ENCODE data around the gene FAM135A. TPM values are rescaled to one million over a fixed set of nuclear protein-coding genes. Genes with fewer than 3 reads are reported as not detected.
A peak's percentile ranks its signal among the peaks of the same experiment; 100 is the strongest.

FAM135A gene
- polyA plus RNA-seq, 2 of the 4 experiments (the other 2 are of a cell fraction): 11.3 to 33.6 TPM

- CTCF ChIA-PET: interaction anchor here (1.4 to 5.2 kb wide), 2 partner anchors 45 to 105 kb away, joined by 3 to 42 read pairs; no protein-coding TSS in a partner anchor
- TF ChIP-seq ELK1 (IDR thresholded peaks at IDR 0.05; ENCODE audit: low read depth, low read length) (no peak), NR3C1 (IDR thresholded peaks at IDR 0.05) (no peak), JUNB (IDR thresholded peaks at IDR 0.05) (no peak), NPAS2 (CRISPR knock-in tag; IDR thresholded peaks at IDR 0.05; ENCODE audit: borderline replicate concordance) (no peak), FOXS1 (CRISPR knock-in tag; IDR thresholded peaks at IDR 0.05) (no peak), RNF2 (IDR thresholded peaks at IDR 0.05; ENCODE audit: borderline replicate concordance, low read depth) (no peak), EP300 (IDR thresholded peaks at IDR 0.05) (no peak), POLR2AphosphoS2 (conservative IDR thresholded peaks at IDR 0.05; ENCODE audit: low read length) (no peak), GATA3 (IDR thresholded peaks at IDR 0.05; ENCODE audit: borderline replicate concordance) (no peak), RCOR1 (IDR thresholded peaks at IDR 0.05; ENCODE audit: low read depth, low read length) (no peak)
- no peak for ATAC-seq
- Histone ChIP-seq H3K4me3 (peak overlapping the region; percentile 77), H3K27ac (peak overlapping the region in 1 of 2 experiments; percentile 96; a peak in 3 of 6 replicates), H3K4me1 (peaks cover 26% of the 10 kb centered on the region; the same call in 2 of the 3 replicates), H3K9me3 (no peaks in the 10 kb centered on the region), H3K4me2 (peak overlapping the region; percentile 63)
- no peak for FAIRE-seq
- WGBS (ENCODE audit: missing lambda C conversion rate): 35% methylated on average over 2 of the region's 2 CpGs
- DNase-seq (ENCODE audit: low read depth in 1 of 2, low spot score in 1 of 2): no peak
- POLR2A ChIA-PET: interaction anchor here (0.7 kb wide), 1 partner anchor 20 kb away, joined by 8 read pairs; no protein-coding TSS in a partner anchor
These were observed 1.5 kb downstream of the FAM135A start for GRCh38 chr6:70414813-70415212.

DNA sequence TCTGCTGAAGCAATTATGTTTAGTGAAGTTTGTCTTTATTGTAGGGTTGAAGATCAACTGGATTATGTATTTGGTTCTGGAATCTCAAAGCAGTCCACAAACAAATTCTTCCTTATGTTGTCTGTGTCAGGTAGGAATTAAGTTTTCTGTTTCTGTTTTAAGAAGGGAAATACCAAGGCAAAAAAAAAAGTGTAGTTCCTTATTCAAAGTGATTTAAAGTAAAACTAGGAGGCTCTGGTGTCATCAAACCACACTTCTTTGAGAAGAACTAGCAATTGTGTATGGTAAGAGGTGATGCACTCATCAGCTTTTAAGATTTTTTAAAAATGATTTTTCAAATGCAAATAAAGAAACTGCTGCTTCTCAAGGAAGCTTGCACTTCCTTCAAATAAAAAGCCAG is 1.9 kb downstream of the FAM135A start:
- CTCF ChIA-PET: interaction anchor here (1.4 to 5.2 kb wide), 2 partner anchors 45 to 105 kb away, joined by 3 to 42 read pairs; no protein-coding TSS in a partner anchor
- peaks cover 26% of the 10 kb centered on the region; the same call in 2 of the 3 replicates for H3K4me1 ChIP-seq
- DNase-seq (ENCODE audit: low read depth in 1 of 2, low spot score in 1 of 2) (no peak), ATAC-seq (no peak), FAIRE-seq (no peak)
- H3K4me3 ChIP-seq: peak overlapping the region; percentile 77; the same call in 2 of the 3 replicates
- H3K4me2 ChIP-seq: peak overlapping the region; percentile 63
- TF ChIP-seq, protein P1, sequence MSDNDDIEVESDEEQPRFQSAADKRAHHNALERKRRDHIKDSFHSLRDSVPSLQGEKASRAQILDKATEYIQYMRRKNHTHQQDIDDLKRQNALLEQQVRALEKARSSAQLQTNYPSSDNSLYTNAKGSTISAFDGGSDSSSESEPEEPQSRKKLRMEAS (IDR thresholded peaks at IDR 0.05): no peak
- TF ChIP-seq HOXA7 (CRISPR knock-in tag; IDR thresholded peaks at IDR 0.05) (no peak), POLR2A (IDR thresholded peaks at IDR 0.05; ENCODE audit: low read length) (no peak), ZFP36 (IDR thresholded peaks at IDR 0.05; ENCODE audit: borderline replicate concordance, partially characterized antibody) (no peak), MYC (IDR thresholded peaks at IDR 0.05; ENCODE audit: borderline replicate concordance, low read length) (no peak), FOSL2 (IDR thresholded peaks at IDR 0.05) (no peak), FOSL2 (CRISPR knock-in tag; IDR thresholded peaks at IDR 0.05) (no peak), RFX5 (IDR thresholded peaks at IDR 0.05) (no peak), HDAC2 (IDR thresholded peaks at IDR 0.05) (no peak), KDM1A (IDR thresholded peaks at IDR 0.05; ENCODE audit: low read depth) (no peak), NR3C1 (IDR thresholded peaks at IDR 0.05) (no peak), ELK1 (IDR thresholded peaks at IDR 0.05; ENCODE audit: low read depth, low read length) (no peak), SREBF2 (IDR thresholded peaks at IDR 0.05) (no peak), HES2 (IDR thresholded peaks at IDR 0.05) (no peak), POLR2AphosphoS2 (conservative IDR thresholded peaks at IDR 0.05; ENCODE audit: low read length) (no peak), ESRRA (IDR thresholded peaks at IDR 0.05; ENCODE audit: borderline replicate concordance, low read length) (no peak), TP53 (CRISPR knock-in tag; IDR thresholded peaks at IDR 0.05) (no peak), ZSCAN20 (CRISPR knock-in tag; IDR thresholded peaks at IDR 0.05) (no peak), RARB (CRISPR knock-in tag; IDR thresholded peaks at IDR 0.05) (no peak)
- TF ChIP-seq, protein P2, sequence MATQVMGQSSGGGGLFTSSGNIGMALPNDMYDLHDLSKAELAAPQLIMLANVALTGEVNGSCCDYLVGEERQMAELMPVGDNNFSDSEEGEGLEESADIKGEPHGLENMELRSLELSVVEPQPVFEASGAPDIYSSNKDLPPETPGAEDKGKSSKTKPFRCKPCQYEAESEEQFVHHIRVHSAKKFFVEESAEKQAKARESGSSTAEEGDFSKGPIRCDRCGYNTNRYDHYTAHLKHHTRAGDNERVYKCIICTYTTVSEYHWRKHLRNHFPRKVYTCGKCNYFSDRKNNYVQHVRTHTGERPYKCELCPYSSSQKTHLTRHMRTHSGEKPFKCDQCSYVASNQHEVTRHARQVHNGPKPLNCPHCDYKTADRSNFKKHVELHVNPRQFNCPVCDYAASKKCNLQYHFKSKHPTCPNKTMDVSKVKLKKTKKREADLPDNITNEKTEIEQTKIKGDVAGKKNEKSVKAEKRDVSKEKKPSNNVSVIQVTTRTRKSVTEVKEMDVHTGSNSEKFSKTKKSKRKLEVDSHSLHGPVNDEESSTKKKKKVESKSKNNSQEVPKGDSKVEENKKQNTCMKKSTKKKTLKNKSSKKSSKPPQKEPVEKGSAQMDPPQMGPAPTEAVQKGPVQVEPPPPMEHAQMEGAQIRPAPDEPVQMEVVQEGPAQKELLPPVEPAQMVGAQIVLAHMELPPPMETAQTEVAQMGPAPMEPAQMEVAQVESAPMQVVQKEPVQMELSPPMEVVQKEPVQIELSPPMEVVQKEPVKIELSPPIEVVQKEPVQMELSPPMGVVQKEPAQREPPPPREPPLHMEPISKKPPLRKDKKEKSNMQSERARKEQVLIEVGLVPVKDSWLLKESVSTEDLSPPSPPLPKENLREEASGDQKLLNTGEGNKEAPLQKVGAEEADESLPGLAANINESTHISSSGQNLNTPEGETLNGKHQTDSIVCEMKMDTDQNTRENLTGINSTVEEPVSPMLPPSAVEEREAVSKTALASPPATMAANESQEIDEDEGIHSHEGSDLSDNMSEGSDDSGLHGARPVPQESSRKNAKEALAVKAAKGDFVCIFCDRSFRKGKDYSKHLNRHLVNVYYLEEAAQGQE (IDR thresholded peaks at IDR 0.05): no peak
- TF ChIP-seq, protein P3, sequence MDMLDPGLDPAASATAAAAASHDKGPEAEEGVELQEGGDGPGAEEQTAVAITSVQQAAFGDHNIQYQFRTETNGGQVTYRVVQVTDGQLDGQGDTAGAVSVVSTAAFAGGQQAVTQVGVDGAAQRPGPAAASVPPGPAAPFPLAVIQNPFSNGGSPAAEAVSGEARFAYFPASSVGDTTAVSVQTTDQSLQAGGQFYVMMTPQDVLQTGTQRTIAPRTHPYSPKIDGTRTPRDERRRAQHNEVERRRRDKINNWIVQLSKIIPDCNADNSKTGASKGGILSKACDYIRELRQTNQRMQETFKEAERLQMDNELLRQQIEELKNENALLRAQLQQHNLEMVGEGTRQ (IDR thresholded peaks at IDR 0.05): no peak
- no peaks in the 10 kb centered on the region for H3K9me3 ChIP-seq
- POLR2A ChIA-PET: no interaction called here
- H3K27ac ChIP-seq: peak overlapping the region; percentile 6 to 23; a peak in 2 of 6 replicates
